HCT116 (cell line): ENCODE measurements around the gene RIT2. TPM values are rescaled to one million over a fixed set of nuclear protein-coding genes. Genes with fewer than 3 reads are reported as not detected.

ENCODE experiments used
- ATAC-seq: fragments of 200-7000 bp; cut with Tn5 transposase; 2 replicates; pipeline ENCODE4 v1.9.1; 2020; ENCODE audit warnings: mild to moderate bottlenecking, moderate library complexity
- BruUV-seq: library from RNA; stranded (reverse); fragments of 400-500 nt; replicated peaks from 2 replicates; lab custom pipeline; 2021; lab: Mats Ljungman, UMichigan
- CTCF ChIA-PET: fragments of 300-600 bp; sonication (Branson Sonifier 250); formaldehyde crosslinking; loops from one replicate; lab custom pipeline; 2021; ENCODE audit warnings: antibody characterized with exemption; lab: Charles Lee
- POLR2A ChIA-PET: fragments of 300-600, 350-600 bp; sonication (Branson Sonifier 250); formaldehyde crosslinking; loops from one replicate; lab custom pipeline; 2021; ENCODE audit warnings: antibody characterized with exemption; lab: Charles Lee
- RAD21 ChIA-PET, 2 experiments: fragments of 300-600 bp; sonication (Branson Sonifier 250); formaldehyde crosslinking; loops; one replicate each; lab custom pipeline; 2023; ENCODE audit warnings: low total read pairs in 2 of 2; ENCODE audit not compliant: uncharacterized antibody in 2 of 2, unreplicated experiment in 2 of 2, low non-redundant PET in 1 of 2; lab: Charles Lee
- DNase-seq: peaks from one replicate; pipeline ENCODE4 v3.0.0-alpha.2; 2010; ENCODE audit warnings: low read depth, low spot score
- H2AFZ ChIP-seq: fragments of 200-600 bp; shearing (Covaris generic), sonication (generic); 2 replicates; pipeline ENCODE4 v1.6.1; 2017; ENCODE audit warnings: low read depth, mixed run types, mixed read lengths, antibody characterized with exemption, low read length; ENCODE audit not compliant: poor library complexity, severe bottlenecking
- H3K27ac ChIP-seq: 2 replicates; pipeline ENCODE4 v1.5.1; 2012; ENCODE audit warnings: low read depth, low read length
- H3K27me3 ChIP-seq: fragments of 200-600 bp; sonication (generic); 2 replicates; pipeline ENCODE4 v1.6.1; 2016; ENCODE audit warnings: mixed run types, low read length, mixed read lengths; ENCODE audit not compliant: insufficient read depth
- H3K36me3 ChIP-seq, 2 experiments: fragments of 200-500 bp in 1 of 2; fragments of 200-600 bp in 1 of 2; sonication (Bioruptor generic) in 1 of 2; sonication (generic) in 1 of 2; 2 replicates each; pipeline versions ENCODE4 v1.5.1 to v1.6.1; 2014 to 2016; ENCODE audit warnings: low read length in 2 of 2, inconsistent platforms in 1 of 2, mixed read lengths in 1 of 2, mixed run types in 1 of 2; ENCODE audit not compliant: insufficient read depth in 2 of 2, control insufficient read depth in 1 of 2
- H3K4me1 ChIP-seq, 2 experiments: fragments of 200-600 bp in 1 of 2; sonication (generic) in 1 of 2; 2 replicates each; pipeline versions ENCODE4 v1.5.1 to v1.6.1; 2012 to 2017; ENCODE audit warnings: low read length in 2 of 2, inconsistent platforms in 1 of 2, mild to moderate bottlenecking in 1 of 2, mixed read lengths in 1 of 2, mixed run types in 1 of 2, moderate library complexity in 1 of 2; ENCODE audit not compliant: insufficient read depth in 2 of 2, control insufficient read depth in 1 of 2
- H3K4me2 ChIP-seq: fragments of 200-600 bp; sonication (generic); 2 replicates; pipeline ENCODE4 v1.6.1; 2017; ENCODE audit warnings: mixed run types, low read length, mixed read lengths
- H3K4me3 ChIP-seq, 2 experiments: fragments of 200-600 bp in 1 of 2; sonication (generic) in 1 of 2; replicated peaks in 1 of 2; 2 replicates each; pipeline ENCODE4 v1.5.1; 2011 to 2016; ENCODE audit warnings: low read length in 2 of 2, control low read depth in 1 of 2, low read depth in 1 of 2, mild to moderate bottlenecking in 1 of 2, mixed read lengths in 1 of 2, mixed run types in 1 of 2
- H3K79me2 ChIP-seq: fragments of 200-600 bp; sonication (generic); 2 replicates; pipeline ENCODE4 v1.6.1; 2017; ENCODE audit warnings: mild to moderate bottlenecking, mixed run types, low read length, moderate library complexity, mixed read lengths; ENCODE audit not compliant: insufficient read depth
- H3K9ac ChIP-seq: fragments of 200-600 bp; sonication (generic); 2 replicates; pipeline ENCODE4 v1.6.1; 2016; ENCODE audit warnings: low read length, mixed read lengths
- H3K9me2 ChIP-seq: fragments of 200-600 bp; sonication (generic), shearing (Covaris generic); 2 replicates; pipeline ENCODE4 v1.6.1; 2017; ENCODE audit warnings: mixed run types, mild to moderate bottlenecking, moderate library complexity; ENCODE audit not compliant: insufficient read depth
- H3K9me3 ChIP-seq, 2 experiments: fragments of 200-500 bp in 1 of 2; fragments of 200-600 bp in 1 of 2; sonication (Bioruptor generic) in 1 of 2; sonication (generic) in 1 of 2; 2 replicates each; pipeline ENCODE4 v1.6.1; 2014 to 2017; ENCODE audit warnings: low read length in 2 of 2, mixed read lengths in 2 of 2, inconsistent platforms in 1 of 2, low read depth in 1 of 2, mild to moderate bottlenecking in 1 of 2, mixed run types in 1 of 2, moderate library complexity in 1 of 2; ENCODE audit not compliant: control insufficient read depth in 1 of 2, insufficient read depth in 1 of 2
- H4K20me1 ChIP-seq: fragments of 200-600 bp; sonication (generic), shearing (Covaris generic); 2 replicates; pipeline ENCODE4 v1.6.1; 2017; ENCODE audit warnings: mixed run types, mild to moderate bottlenecking, moderate library complexity; ENCODE audit not compliant: insufficient read depth
- CBX3 ChIP-seq: IDR thresholded peaks from 2 replicates; pipeline ENCODE4 v1.6.1; 2012; ENCODE audit warnings: low read depth
- CEBPB ChIP-seq: IDR thresholded peaks from 2 replicates; pipeline ENCODE4 v1.6.1; 2012; ENCODE audit warnings: low read depth
- ELF1 ChIP-seq: IDR thresholded peaks from 2 replicates; pipeline ENCODE4 v1.6.1; 2012; ENCODE audit warnings: low read depth, borderline replicate concordance
- EZH2 ChIP-seq: fragments of 200-600 bp; sonication (generic); IDR thresholded peaks from 2 replicates; pipeline ENCODE4 v1.6.1; 2017; ENCODE audit warnings: antibody characterized with exemption, mixed run types
- EZH2phosphoT487 ChIP-seq: fragments of 200-600 bp; IDR thresholded peaks from 2 replicates; pipeline ENCODE4 v1.6.1; 2018; ENCODE audit warnings: antibody characterized with exemption, borderline replicate concordance
- FOSL1 ChIP-seq: IDR thresholded peaks from 2 replicates; pipeline ENCODE4 v1.6.1; 2012; ENCODE audit warnings: low read depth
- POLR2AphosphoS5 ChIP-seq: IDR thresholded peaks from 2 replicates; pipeline ENCODE4 v1.6.1; 2011; ENCODE audit warnings: mild to moderate bottlenecking, low read depth, low read length, moderate library complexity
- RAD21 ChIP-seq: IDR thresholded peaks from 2 replicates; pipeline ENCODE4 v1.6.1; 2012; ENCODE audit warnings: low read depth, mild to moderate bottlenecking
- REST ChIP-seq: IDR thresholded peaks from 2 replicates; pipeline ENCODE4 v1.6.1; 2012; ENCODE audit warnings: low read depth
- SP1 ChIP-seq: IDR thresholded peaks from 2 replicates; pipeline ENCODE4 v1.6.1; 2012; ENCODE audit warnings: low read depth
- SRF ChIP-seq: IDR thresholded peaks from 2 replicates; pipeline ENCODE4 v1.6.1; 2012; ENCODE audit warnings: low read depth
- TCF7L2 ChIP-seq: IDR thresholded peaks from 2 replicates; pipeline ENCODE4 v1.7.0; 2011; ENCODE audit warnings: borderline replicate concordance, inconsistent platforms; ENCODE audit not compliant: insufficient read depth, insufficient read length; ENCODE audit errors: extremely low read depth
- YY1 ChIP-seq: IDR thresholded peaks from 2 replicates; pipeline ENCODE4 v1.6.1; 2011; ENCODE audit warnings: low read length, low read depth, moderate library complexity, mild to moderate bottlenecking; ENCODE audit not compliant: insufficient replicate concordance; ENCODE audit errors: extremely low read depth
- intact Hi-C: fragments of 100-400 bp; cut with micrococcal nuclease; formaldehyde crosslinking; loops from 2 replicates; pipeline ENCODE4 v1.10.0; 2022
- total RNA-seq: library from RNA; stranded (reverse); gene quantifications from one replicate; pipeline ENCODE4 v1.2.1, GENCODE V29; 2021; ENCODE audit not compliant: unreplicated experiment
- TF ChIP-seq, protein P1 (sequence below): IDR thresholded peaks from 2 replicates; pipeline ENCODE4 v1.6.1; 2011; ENCODE audit warnings: mild to moderate bottlenecking, low read length, moderate library complexity; ENCODE audit not compliant: insufficient replicate concordance; ENCODE audit errors: extremely low read depth
- TF ChIP-seq, protein P2 (sequence below), 3 experiments: fragments of 200-600 bp in 1 of 3; sonication (generic) in 1 of 3; IDR thresholded peaks in 2 of 3; conservative IDR thresholded peaks in 1 of 3; 2 replicates each; pipeline ENCODE4 v1.5.1; 2012 to 2017; ENCODE audit warnings: low read depth in 2 of 3, low read length in 2 of 3, antibody characterized with exemption in 1 of 3, borderline replicate concordance in 1 of 3, control low read depth in 1 of 3, mild to moderate bottlenecking in 1 of 3, mixed read lengths in 1 of 3, mixed run types in 1 of 3, moderate library complexity in 1 of 3; ENCODE audit not compliant: insufficient read depth in 1 of 3
- TF ChIP-seq, protein P3 (sequence below): IDR thresholded peaks from 2 replicates; pipeline ENCODE4 v1.6.1; 2012

RIT2 gene
- total RNA-seq, 1 experiment from 2014 or later = not detected

DNA sequence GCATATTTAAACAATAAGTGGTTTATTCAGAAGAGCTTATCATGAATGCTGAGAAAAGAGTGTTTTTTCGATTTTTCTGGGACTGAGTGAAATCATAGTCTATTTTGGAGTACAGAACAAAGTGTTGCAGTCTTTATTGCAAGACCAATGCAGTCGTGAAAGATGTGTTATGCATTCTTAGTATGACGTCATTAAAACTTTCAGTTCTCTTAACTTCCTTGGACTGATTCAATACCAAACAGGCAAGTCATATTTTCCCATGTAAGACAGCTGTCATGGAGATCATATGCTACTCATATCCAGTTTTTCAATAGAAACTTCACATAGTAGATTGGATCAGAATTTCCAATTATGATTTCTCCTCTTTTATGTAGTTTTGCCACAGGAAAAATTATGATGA lies 92.6 kb downstream of the RIT2 start:
- no TSS peak for BruUV-seq
- Histone ChIP-seq H3K79me2 (no peaks in the 10 kb centered on the region), H3K27ac (no peak overlapping the region), H3K27me3 (no peaks in the 10 kb centered on the region), H3K4me2 (no peak overlapping the region), H3K9ac (no peak overlapping the region)
- ATAC-seq = no peak
- TF ChIP-seq POLR2AphosphoS5 (no peak), RAD21 (no peak), CEBPB (no peak), ELF1 (no peak), SRF (no peak), REST (no peak), EZH2phosphoT487 (no peak), YY1 (no peak), EZH2 (no peak), SP1 (no peak), TCF7L2 (no peak), FOSL1 (no peak), CBX3 (no peak)
- TF ChIP-seq, protein P1, sequence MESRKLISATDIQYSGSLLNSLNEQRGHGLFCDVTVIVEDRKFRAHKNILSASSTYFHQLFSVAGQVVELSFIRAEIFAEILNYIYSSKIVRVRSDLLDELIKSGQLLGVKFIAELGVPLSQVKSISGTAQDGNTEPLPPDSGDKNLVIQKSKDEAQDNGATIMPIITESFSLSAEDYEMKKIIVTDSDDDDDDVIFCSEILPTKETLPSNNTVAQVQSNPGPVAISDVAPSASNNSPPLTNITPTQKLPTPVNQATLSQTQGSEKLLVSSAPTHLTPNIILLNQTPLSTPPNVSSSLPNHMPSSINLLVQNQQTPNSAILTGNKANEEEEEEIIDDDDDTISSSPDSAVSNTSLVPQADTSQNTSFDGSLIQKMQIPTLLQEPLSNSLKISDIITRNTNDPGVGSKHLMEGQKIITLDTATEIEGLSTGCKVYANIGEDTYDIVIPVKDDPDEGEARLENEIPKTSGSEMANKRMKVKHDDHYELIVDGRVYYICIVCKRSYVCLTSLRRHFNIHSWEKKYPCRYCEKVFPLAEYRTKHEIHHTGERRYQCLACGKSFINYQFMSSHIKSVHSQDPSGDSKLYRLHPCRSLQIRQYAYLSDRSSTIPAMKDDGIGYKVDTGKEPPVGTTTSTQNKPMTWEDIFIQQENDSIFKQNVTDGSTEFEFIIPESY = no peak
- TF ChIP-seq, protein P2, sequence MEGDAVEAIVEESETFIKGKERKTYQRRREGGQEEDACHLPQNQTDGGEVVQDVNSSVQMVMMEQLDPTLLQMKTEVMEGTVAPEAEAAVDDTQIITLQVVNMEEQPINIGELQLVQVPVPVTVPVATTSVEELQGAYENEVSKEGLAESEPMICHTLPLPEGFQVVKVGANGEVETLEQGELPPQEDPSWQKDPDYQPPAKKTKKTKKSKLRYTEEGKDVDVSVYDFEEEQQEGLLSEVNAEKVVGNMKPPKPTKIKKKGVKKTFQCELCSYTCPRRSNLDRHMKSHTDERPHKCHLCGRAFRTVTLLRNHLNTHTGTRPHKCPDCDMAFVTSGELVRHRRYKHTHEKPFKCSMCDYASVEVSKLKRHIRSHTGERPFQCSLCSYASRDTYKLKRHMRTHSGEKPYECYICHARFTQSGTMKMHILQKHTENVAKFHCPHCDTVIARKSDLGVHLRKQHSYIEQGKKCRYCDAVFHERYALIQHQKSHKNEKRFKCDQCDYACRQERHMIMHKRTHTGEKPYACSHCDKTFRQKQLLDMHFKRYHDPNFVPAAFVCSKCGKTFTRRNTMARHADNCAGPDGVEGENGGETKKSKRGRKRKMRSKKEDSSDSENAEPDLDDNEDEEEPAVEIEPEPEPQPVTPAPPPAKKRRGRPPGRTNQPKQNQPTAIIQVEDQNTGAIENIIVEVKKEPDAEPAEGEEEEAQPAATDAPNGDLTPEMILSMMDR (IDR thresholded peaks at IDR 0.05 in 2 of 3, conservative IDR thresholded peaks at IDR 0.05 in 1 of 3; ENCODE audit: borderline replicate concordance in 1 of 3, insufficient read depth in 1 of 3, low read depth in 2 of 3, low read length in 2 of 3) = no peak
- TF ChIP-seq, protein P3, sequence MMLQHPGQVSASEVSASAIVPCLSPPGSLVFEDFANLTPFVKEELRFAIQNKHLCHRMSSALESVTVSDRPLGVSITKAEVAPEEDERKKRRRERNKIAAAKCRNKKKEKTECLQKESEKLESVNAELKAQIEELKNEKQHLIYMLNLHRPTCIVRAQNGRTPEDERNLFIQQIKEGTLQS = no peak
- TF ChIP-seq, all 23 proteins: peak for 0
- ChIA-PET CTCF (no interaction called here), POLR2A (no interaction called here), RAD21 (no interaction called here)
- Histone ChIP-seq H3K36me3 (no peaks in the 10 kb centered on the region), H4K20me1 (no peaks in the 10 kb centered on the region), H3K4me1 (no peaks in the 10 kb centered on the region), H3K4me3 (no peak overlapping the region), H3K9me3 (peaks cover 21 to 29% of the 10 kb centered on the region in 2 experiments; a peak in 2 of 4 replicates), H2AFZ (no peak overlapping the region), H3K9me2 (no peaks in the 10 kb centered on the region)
- intact Hi-C loops = no loop called here
- DNase-seq = no peak
